ENCODE results near the gene LITAFD.

GRCh38 chr16:8889893-8890548 lies 7.9 kb downstream of the LITAFD start:
- TF ChIP-seq CTCF (IDR thresholded peaks at IDR 0.05) = no peak
- no peak for TF ChIP-seq POLR2A (IDR thresholded peaks at IDR 0.05)
- TF ChIP-seq EP300 (IDR thresholded peaks at IDR 0.05) = no peak
